Ishikawa (cell line): ENCODE results near the gene VEPH1.

Source experiments
- TAF1 ChIP-seq: IDR thresholded peaks from 2 replicates; pipeline ENCODE4 v1.6.1; 2012; ENCODE audit warnings: low read depth, mild to moderate bottlenecking
- TCF12 ChIP-seq: IDR thresholded peaks from 2 replicates; pipeline ENCODE4 v1.6.1; 2012; ENCODE audit warnings: low read depth

DNA sequence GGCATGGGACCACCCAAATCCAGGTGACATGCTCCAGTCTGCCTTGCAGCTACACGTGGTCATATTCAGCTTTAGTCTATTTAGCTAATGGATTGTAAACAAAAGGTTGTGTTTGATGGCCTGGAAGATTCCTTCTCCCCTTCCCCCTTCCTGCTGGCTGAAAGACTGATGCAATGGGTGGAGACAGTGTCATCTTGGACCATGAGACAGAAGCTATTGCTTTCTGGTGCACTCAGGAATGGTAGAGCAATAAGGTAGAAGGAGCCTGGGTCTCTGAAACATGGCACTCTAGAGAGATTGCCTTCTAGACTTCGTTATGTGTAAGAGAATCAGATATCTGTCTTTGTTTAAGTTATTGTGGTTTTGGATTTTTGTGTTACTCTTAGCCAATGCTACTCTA lies 92.3 kb downstream of the VEPH1 start:
- no peak for TF ChIP-seq TCF12
- no peak for TF ChIP-seq TAF1
